ENCODE measurements around the gene SLC4A1. TPM values are rescaled to one million over a fixed set of nuclear protein-coding genes. Genes with fewer than 3 reads are reported as not detected.

The SLC4A1 gene
- total RNA-seq, 5 donors from 2014 or later (not counting 1 experiment from before 2014, with no cell fraction given) = not detected

DNA sequence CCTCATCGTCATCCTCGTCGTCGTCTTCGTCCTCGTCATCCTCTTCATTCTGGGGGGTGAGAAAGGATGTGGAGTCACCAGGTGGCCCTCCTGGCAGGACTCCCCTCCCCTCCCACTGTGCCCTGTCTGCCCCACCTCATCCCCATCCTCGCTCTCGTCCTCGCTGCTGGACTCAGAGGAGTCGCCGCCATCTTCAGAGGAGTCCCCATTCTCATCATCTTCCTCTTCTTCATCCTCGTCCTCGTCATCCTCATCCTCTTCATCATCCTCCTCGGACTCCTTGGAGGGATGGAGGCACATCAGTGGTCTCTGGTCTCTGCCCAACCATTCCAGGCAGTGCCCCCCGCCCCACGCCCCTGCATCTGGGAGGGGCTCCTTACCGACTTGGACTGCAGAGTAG lies 60.6 kb downstream of the SLC4A1 start:
- no peaks in the 10 kb centered on the region for H3K9me3 ChIP-seq
- POLR2A ChIA-PET = no interaction called here
- 97% methylated on average over 8 of the region's 17 CpGs for WGBS (ENCODE audit: insufficient coverage)
- Mint-ChIP-seq H3K27me3 (no peaks in the 10 kb centered on the region), H3K9me3 (no peaks in the 10 kb centered on the region), H3K27ac (peak overlapping the region in 1 of 2 donors; percentile 61), H3K4me3 (no peak overlapping the region), H3K4me1 (peaks cover 43 to 59% (median 53%) of the 10 kb centered on the region in 3 donors), H3K36me3 (peaks cover 15% of the 10 kb centered on the region)
- H3K36me3 ChIP-seq (ENCODE audit: control insufficient read depth in 2 of 2, extremely low read depth in 1 of 2, insufficient read depth in 1 of 2, low read length in 1 of 2) = peaks cover 22 to 52% of the 10 kb centered on the region in 2 donors
- DNase-seq (no peak), ATAC-seq (replicated peaks in 1 of 4) (no peak)
- H3K4me3 ChIP-seq (ENCODE audit: control insufficient read depth in 1 of 2, extremely low read depth in 1 of 2, low read length in 1 of 2) = no peak overlapping the region
- no peaks in the 10 kb centered on the region for H3K27me3 ChIP-seq (replicated peaks in 1 of 2; ENCODE audit: control insufficient read depth in 2 of 2, extremely low read depth in 1 of 2, insufficient read depth in 2 of 2, low read length in 1 of 2)
- CTCF ChIA-PET = interaction anchor here (0.5 to 0.7 kb wide), 3 partner anchors 21 to 159 kb away, joined by 4 to 7 read pairs (median 5); no protein-coding TSS in a partner anchor
- peaks cover 13 to 55% of the 10 kb centered on the region in 2 experiments for H3K4me1 ChIP-seq (ENCODE audit: control insufficient read depth in 1 of 2, extremely low read depth in 1 of 2, insufficient read depth in 2 of 2, low read length in 2 of 2)
- no peak overlapping the region for H3K27ac ChIP-seq (ENCODE audit: low read length)

DNA sequence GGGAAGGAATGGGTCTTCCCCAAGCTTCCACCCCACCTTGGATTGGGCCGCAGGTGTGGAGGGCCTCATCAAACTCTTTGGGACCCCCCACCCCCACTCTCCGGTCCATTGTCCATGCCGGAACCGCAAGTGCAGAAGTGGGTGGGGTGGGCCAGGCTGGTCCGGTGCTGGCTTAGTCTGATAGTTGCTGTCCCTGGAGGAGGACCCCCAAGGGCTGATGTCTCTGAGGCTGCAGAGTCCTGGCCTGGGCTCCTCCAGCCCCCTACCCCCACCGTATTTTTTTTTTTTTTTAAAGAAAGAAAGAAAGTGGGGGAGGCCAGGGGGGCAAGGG lies 61.1 kb downstream of the SLC4A1 start:
- no peaks in the 10 kb centered on the region for H3K9me3 Mint-ChIP-seq
- Histone ChIP-seq H3K9me3 (no peaks in the 10 kb centered on the region), H3K27me3 (replicated peaks in 1 of 2; ENCODE audit: control insufficient read depth in 2 of 2, extremely low read depth in 1 of 2, insufficient read depth in 2 of 2, low read length in 1 of 2) (no peaks in the 10 kb centered on the region), H3K36me3 (ENCODE audit: control insufficient read depth in 2 of 2, extremely low read depth in 1 of 2, insufficient read depth in 1 of 2, low read length in 1 of 2) (peaks cover 22 to 48% of the 10 kb centered on the region in 2 donors), H3K4me3 (ENCODE audit: control insufficient read depth in 1 of 2, extremely low read depth in 1 of 2, low read length in 1 of 2) (no peak overlapping the region), H3K4me1 (ENCODE audit: control insufficient read depth in 1 of 2, extremely low read depth in 1 of 2, insufficient read depth in 2 of 2, low read length in 2 of 2) (peaks cover 13 to 51% of the 10 kb centered on the region in 2 experiments), H3K27ac (ENCODE audit: low read length) (no peak overlapping the region)
- WGBS (ENCODE audit: insufficient coverage) = 100% methylated on average over 1 of the region's 6 CpGs
- H3K36me3 Mint-ChIP-seq = peaks cover 15% of the 10 kb centered on the region
- ATAC-seq (replicated peaks in 1 of 4) (no peak), DNase-seq (no peak)
- H3K4me1 Mint-ChIP-seq = peaks cover 40 to 57% (median 49%) of the 10 kb centered on the region in 3 donors
- ChIA-PET CTCF (interaction anchor here (0.7 to 1.3 kb wide), 4 partner anchors 10 to 160 kb away, joined by 3 to 5 read pairs (median 4); partner anchors contain the start of gene GRN (in 1 of the 2)), POLR2A (no interaction called here)
- H3K4me3 Mint-ChIP-seq = no peak overlapping the region
- no peaks in the 10 kb centered on the region for H3K27me3 Mint-ChIP-seq
- H3K27ac Mint-ChIP-seq = no peak overlapping the region

DNA sequence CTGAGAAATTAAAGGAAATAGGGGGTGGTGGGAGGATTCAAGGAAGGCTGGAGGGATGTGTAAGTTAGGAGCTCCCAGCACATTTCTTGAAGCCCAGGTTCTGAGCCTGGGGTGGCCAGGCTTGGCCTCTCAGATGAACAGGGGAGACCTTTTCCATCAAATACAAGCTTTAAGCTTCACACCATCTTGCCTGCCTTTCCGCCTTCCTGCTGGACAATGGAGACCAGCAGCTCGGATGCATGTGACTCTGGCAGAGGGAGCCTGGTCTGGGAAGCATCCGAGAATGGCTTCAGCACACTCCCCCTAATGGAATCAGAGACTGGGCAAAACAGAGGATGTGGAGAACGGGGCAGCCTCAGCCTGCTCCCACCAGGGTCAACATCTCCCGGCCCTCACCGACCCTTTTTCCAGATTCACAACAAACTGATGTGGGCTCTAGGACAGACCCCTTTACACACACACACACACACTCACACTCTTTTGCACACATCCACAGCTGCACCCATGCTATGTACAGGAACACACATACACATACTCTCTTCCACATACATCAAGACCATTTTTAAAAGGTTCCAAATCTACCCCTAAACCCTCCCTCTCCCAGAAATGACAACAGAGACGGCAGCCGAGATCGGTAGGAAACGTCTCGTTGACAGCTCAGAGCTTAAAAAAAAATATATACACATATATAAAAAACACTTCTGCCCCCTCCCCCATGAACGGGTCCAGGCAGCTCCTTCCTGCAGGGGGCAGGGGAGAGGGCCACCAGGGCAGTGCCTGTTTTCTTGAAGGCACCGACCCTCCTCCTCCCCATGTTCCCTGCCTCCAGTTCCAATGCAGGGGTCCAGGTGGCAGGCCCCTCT lies 61.7 kb downstream of the SLC4A1 start:
- peaks cover 19 to 42% of the 10 kb centered on the region in 2 donors for H3K36me3 ChIP-seq (ENCODE audit: control insufficient read depth in 2 of 2, extremely low read depth in 1 of 2, insufficient read depth in 1 of 2, low read length in 1 of 2)
- no peak overlapping the region for H3K4me3 Mint-ChIP-seq
- no peaks in the 10 kb centered on the region for H3K9me3 ChIP-seq
- H3K27me3 ChIP-seq (replicated peaks in 1 of 2; ENCODE audit: control insufficient read depth in 2 of 2, extremely low read depth in 1 of 2, insufficient read depth in 2 of 2, low read length in 1 of 2) = no peaks in the 10 kb centered on the region
- no peaks in the 10 kb centered on the region for H3K27me3 Mint-ChIP-seq
- H3K27ac ChIP-seq (ENCODE audit: low read length) = no peak overlapping the region
- no peaks in the 10 kb centered on the region for H3K9me3 Mint-ChIP-seq
- POLR2A ChIA-PET = no interaction called here
- H3K4me3 ChIP-seq (ENCODE audit: control insufficient read depth in 1 of 2, extremely low read depth in 1 of 2, low read length in 1 of 2) = no peak overlapping the region
- H3K27ac Mint-ChIP-seq = peak overlapping the region; percentile 21 to 59
- peaks cover 35 to 54% (median 47%) of the 10 kb centered on the region in 3 donors for H3K4me1 Mint-ChIP-seq
- peak in 1 of 35 experiments; percentile 30 for DNase-seq
- peaks cover 13 to 48% of the 10 kb centered on the region in 2 experiments for H3K4me1 ChIP-seq (ENCODE audit: control insufficient read depth in 1 of 2, extremely low read depth in 1 of 2, insufficient read depth in 2 of 2, low read length in 2 of 2)
- CTCF ChIA-PET = interaction anchor here in 1 of 2 donors (0.6 to 1.3 kb wide), 4 partner anchors 10 to 144 kb away, joined by 3 to 5 read pairs (median 3); partner anchors contain the start of gene GRN
- WGBS (ENCODE audit: insufficient coverage) = 82% methylated on average over 8 of the region's 13 CpGs
- H3K36me3 Mint-ChIP-seq = peaks cover 12% of the 10 kb centered on the region
- ATAC-seq (replicated peaks in 1 of 4) = no peak

DNA sequence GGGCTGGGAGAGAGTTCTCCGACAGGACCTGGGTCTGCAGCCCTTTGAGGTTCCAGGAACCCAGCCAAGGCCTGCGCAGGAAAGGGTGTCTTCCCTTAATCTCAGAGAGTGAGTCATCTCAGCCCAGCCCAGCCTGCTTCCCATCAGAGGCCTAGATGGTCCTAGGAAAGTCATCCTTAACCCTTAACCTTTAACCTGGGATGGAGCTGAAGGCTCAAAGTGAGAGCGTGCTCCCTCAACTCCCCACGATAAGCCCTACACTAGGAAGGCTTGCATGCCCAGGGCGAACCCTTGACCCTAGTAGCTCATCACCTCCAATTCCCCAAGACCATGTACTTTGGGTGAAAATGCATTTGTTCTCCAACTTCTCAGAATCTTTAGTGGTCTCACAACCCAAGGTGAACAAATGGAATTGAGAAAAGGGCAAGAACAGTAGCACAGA lies 63.5 kb downstream of the SLC4A1 start:
- Mint-ChIP-seq H3K9me3 (no peaks in the 10 kb centered on the region), H3K36me3 (peaks cover 9% of the 10 kb centered on the region), H3K27ac (peak overlapping the region; percentile 8 to 69), H3K4me1 (peaks cover 31 to 49% (median 45%) of the 10 kb centered on the region in 3 donors), H3K27me3 (no peaks in the 10 kb centered on the region), H3K4me3 (no peak overlapping the region)
- WGBS (ENCODE audit: insufficient coverage) = 85% methylated on average over 4 of the region's 5 CpGs
- peaks cover 11 to 39% of the 10 kb centered on the region in 2 experiments for H3K4me1 ChIP-seq (ENCODE audit: control insufficient read depth in 1 of 2, extremely low read depth in 1 of 2, insufficient read depth in 2 of 2, low read length in 2 of 2)
- no peak overlapping the region for H3K4me3 ChIP-seq (ENCODE audit: control insufficient read depth in 1 of 2, extremely low read depth in 1 of 2, low read length in 1 of 2)
- no peaks in the 10 kb centered on the region for H3K27me3 ChIP-seq (replicated peaks in 1 of 2; ENCODE audit: control insufficient read depth in 2 of 2, extremely low read depth in 1 of 2, insufficient read depth in 2 of 2, low read length in 1 of 2)
- no peak for ATAC-seq (replicated peaks in 1 of 4)
- DNase-seq = no peak
- H3K27ac ChIP-seq (ENCODE audit: low read length) = no peak overlapping the region
- no peaks in the 10 kb centered on the region for H3K9me3 ChIP-seq
- peaks cover 10 to 29% of the 10 kb centered on the region in 2 donors for H3K36me3 ChIP-seq (ENCODE audit: control insufficient read depth in 2 of 2, extremely low read depth in 1 of 2, insufficient read depth in 1 of 2, low read length in 1 of 2)
- ChIA-PET CTCF (interaction anchor here (0.9 to 1.4 kb wide), 3 partner anchors 17 to 1108 kb away, joined by 3 to 5 read pairs (median 4); partner anchors contain the start of gene TMUB2 (in 1 of the 2)), POLR2A (no interaction called here)

DNA sequence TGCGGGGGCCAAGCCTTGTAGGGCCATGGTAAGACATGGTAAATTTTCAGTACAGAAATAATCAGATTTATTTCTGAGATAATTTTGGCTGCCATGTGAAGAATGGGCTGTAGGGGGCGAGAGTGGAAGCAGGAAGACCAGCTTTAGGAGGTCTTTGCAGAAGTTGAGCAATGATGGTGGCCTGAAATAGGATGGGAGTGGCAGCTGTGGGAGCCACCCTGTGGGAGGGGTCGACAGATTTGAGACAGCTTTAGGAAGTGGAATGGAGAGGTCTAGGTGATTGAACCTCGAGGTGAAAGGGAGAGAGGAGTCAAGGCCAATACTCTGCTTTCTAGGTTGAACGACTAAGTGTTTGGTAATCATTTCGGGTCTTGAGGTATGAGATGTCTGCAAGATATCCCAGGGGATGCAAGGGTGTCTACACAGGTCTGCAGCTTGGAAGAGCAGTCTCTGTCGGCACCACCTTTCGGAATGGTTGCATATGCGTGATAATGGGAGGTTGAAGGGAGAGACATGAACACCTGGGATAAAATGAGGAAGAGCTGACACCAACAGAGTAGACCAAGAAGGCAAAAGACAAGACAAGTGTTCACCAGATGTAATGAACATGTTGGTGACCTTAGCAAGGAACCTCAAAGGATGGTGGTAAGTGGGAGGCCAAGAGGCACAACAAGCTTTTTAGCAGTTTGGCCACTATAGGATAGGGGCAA lies 64.0 kb downstream of the SLC4A1 start:
- Histone ChIP-seq H3K27me3 (replicated peaks in 1 of 2; ENCODE audit: control insufficient read depth in 2 of 2, extremely low read depth in 1 of 2, insufficient read depth in 2 of 2, low read length in 1 of 2) (no peaks in the 10 kb centered on the region), H3K9me3 (no peaks in the 10 kb centered on the region), H3K4me3 (ENCODE audit: control insufficient read depth in 1 of 2, extremely low read depth in 1 of 2, low read length in 1 of 2) (no peak overlapping the region), H3K36me3 (ENCODE audit: control insufficient read depth in 2 of 2, extremely low read depth in 1 of 2, insufficient read depth in 1 of 2, low read length in 1 of 2) (peaks cover 4 to 24% of the 10 kb centered on the region in 2 donors), H3K27ac (ENCODE audit: low read length) (no peak overlapping the region), H3K4me1 (ENCODE audit: control insufficient read depth in 1 of 2, extremely low read depth in 1 of 2, insufficient read depth in 2 of 2, low read length in 2 of 2) (peaks cover 10 to 34% of the 10 kb centered on the region in 2 experiments)
- peak in 20 of 35 experiments; percentile 29 to 69 (median 42) for DNase-seq
- H3K4me3 Mint-ChIP-seq = no peak overlapping the region
- peak overlapping the region; percentile 78 to 80 for H3K27ac Mint-ChIP-seq
- peaks cover 31 to 47% (median 45%) of the 10 kb centered on the region in 3 donors for H3K4me1 Mint-ChIP-seq
- CTCF ChIA-PET = interaction anchor here (0.5 to 1.4 kb wide), 6 partner anchors 17 to 1245 kb away, joined by 3 to 5 read pairs (median 4); partner anchors contain the start of genes GRN (in 1 of the 2) and TMUB2 (in 1 of the 2)
- ATAC-seq (replicated peaks in 1 of 4) = no peak
- no peaks in the 10 kb centered on the region for H3K27me3 Mint-ChIP-seq
- no peaks in the 10 kb centered on the region for H3K9me3 Mint-ChIP-seq
- WGBS (ENCODE audit: insufficient coverage) = 56% methylated on average over 9 of the region's 9 CpGs
- POLR2A ChIA-PET = interaction anchor here in 1 of 2 donors (0.6 kb wide), 1 partner anchor 160 kb away, joined by 3 read pairs; the partner anchor contains the start of gene FAM171A2
- H3K36me3 Mint-ChIP-seq = peaks cover 9% of the 10 kb centered on the region

DNA sequence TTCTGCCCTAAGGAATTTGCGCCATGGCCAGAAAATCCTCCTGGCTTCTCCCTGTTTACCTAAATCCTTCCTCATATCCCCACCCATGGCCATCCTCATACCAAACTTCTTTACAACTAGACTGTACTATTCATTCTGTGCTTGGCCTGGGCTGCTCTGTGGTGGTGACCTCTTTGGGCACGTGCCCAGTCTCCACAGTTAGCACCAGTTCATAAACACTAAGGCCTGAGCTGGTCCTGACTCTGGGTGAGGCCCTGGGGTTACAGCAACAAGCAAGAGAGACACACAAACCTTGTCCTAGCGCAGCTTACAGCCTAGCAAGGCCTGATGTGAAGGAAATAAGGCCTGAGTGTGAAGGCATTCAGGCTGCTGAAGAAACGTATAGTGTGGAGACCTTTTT lies 65.2 kb downstream of the SLC4A1 start:
- peaks cover 16 to 41% of the 10 kb centered on the region in 2 experiments for H3K4me1 ChIP-seq (ENCODE audit: control insufficient read depth in 1 of 2, extremely low read depth in 1 of 2, insufficient read depth in 2 of 2, low read length in 2 of 2)
- Mint-ChIP-seq H3K4me3 (no peak overlapping the region), H3K36me3 (peaks cover 4% of the 10 kb centered on the region), H3K27me3 (no peaks in the 10 kb centered on the region), H3K9me3 (no peaks in the 10 kb centered on the region), H3K27ac (peak overlapping the region; percentile 78 to 80), H3K4me1 (peaks cover 33 to 47% (median 44%) of the 10 kb centered on the region in 3 donors)
- ChIA-PET POLR2A (no interaction called here), CTCF (interaction anchor here in 1 of 2 donors (0.6 kb wide), 1 partner anchor 19 kb away, joined by 6 read pairs; no protein-coding TSS in a partner anchor)
- H3K4me3 ChIP-seq (ENCODE audit: control insufficient read depth in 1 of 2, extremely low read depth in 1 of 2, low read length in 1 of 2) = no peak overlapping the region
- peaks cover 0 to 12% of the 10 kb centered on the region in 2 donors for H3K36me3 ChIP-seq (ENCODE audit: control insufficient read depth in 2 of 2, extremely low read depth in 1 of 2, insufficient read depth in 1 of 2, low read length in 1 of 2)
- no peaks in the 10 kb centered on the region for H3K27me3 ChIP-seq (replicated peaks in 1 of 2; ENCODE audit: control insufficient read depth in 2 of 2, extremely low read depth in 1 of 2, insufficient read depth in 2 of 2, low read length in 1 of 2)
- 91% methylated on average over 4 of the region's 4 CpGs for WGBS (ENCODE audit: insufficient coverage)
- no peak overlapping the region for H3K27ac ChIP-seq (ENCODE audit: low read length)
- DNase-seq (no peak), ATAC-seq (replicated peaks in 1 of 4) (no peak)
- no peaks in the 10 kb centered on the region for H3K9me3 ChIP-seq

Measured in T-cell (primary cell).